Upper lobe of left lung (tissue), 4 donors: Measurements from ENCODE around the gene FILIP1L.

ENCODE experiments used
- CTCF ChIP-seq, 6 experiments: fragments of 450-650 bp in 4 of 6; fragments of 200-600 bp in 2 of 6; sonication (generic) in 2 of 6; IDR thresholded peaks; one replicate each; pipeline ENCODE4 v1.5.1; 2016 to 2019; ENCODE audit warnings: antibody characterized with exemption in 6 of 6
- EP300 ChIP-seq, 4 donors: sonication (generic); formaldehyde crosslinking; IDR thresholded peaks; one replicate each; pipeline ENCODE4 v1.5.1; 2017; ENCODE audit warnings: antibody characterized with exemption in 4 of 4, control low read depth in 2 of 4
- POLR2A ChIP-seq, 4 donors: fragments of 450-650 bp; IDR thresholded peaks; one replicate each; pipeline ENCODE4 v1.5.1; 2016 to 2017; ENCODE audit warnings: antibody characterized with exemption in 4 of 4, mild to moderate bottlenecking in 2 of 4
- POLR2AphosphoS5 ChIP-seq, 2 donors: sonication (generic); formaldehyde crosslinking; IDR thresholded peaks; one replicate each; pipeline ENCODE4 v1.5.1; 2017; ENCODE audit warnings: antibody characterized with exemption in 2 of 2

- TF ChIP-seq POLR2A (IDR thresholded peaks at IDR 0.05) (no peak), CTCF (IDR thresholded peaks at IDR 0.05) (no peak), POLR2AphosphoS5 (IDR thresholded peaks at IDR 0.05) (peak; percentile 12 to 18), EP300 (IDR thresholded peaks at IDR 0.05) (peak in 2 of 4 donors; percentile 36 to 59)
Observed at GRCh38 chr3:99845999-99846398, 268.3 kb downstream of the FILIP1L start.
